Mesendoderm (in vitro differentiated cells): ENCODE data around the gene FNDC3B.

Experiments used
- DNase-seq: peaks from one replicate; pipeline ENCODE4 v3.0.0; 2013
- H2AK5ac ChIP-seq: 2 replicates; pipeline ENCODE4 v1.6.1; 2013; ENCODE audit warnings: low read length, inconsistent platforms
- H2BK120ac ChIP-seq: 2 replicates; pipeline ENCODE4 v1.6.1; 2013; ENCODE audit warnings: low read depth, mild to moderate bottlenecking, low read length, moderate library complexity, mixed read lengths
- H2BK15ac ChIP-seq: replicated peaks from 2 replicates; pipeline ENCODE4 v1.6.1; 2013; ENCODE audit warnings: low read depth, mild to moderate bottlenecking, moderate library complexity
- H2BK5ac ChIP-seq: 2 replicates; pipeline ENCODE4 v1.6.1; 2013; ENCODE audit warnings: low read length, inconsistent platforms
- H3K18ac ChIP-seq: 2 replicates; pipeline ENCODE4 v1.6.1; 2013; ENCODE audit warnings: mild to moderate bottlenecking, low read length, mixed read lengths
- H3K23ac ChIP-seq: one replicate; pipeline ENCODE4 v1.6.1; 2013; ENCODE audit warnings: low read length
- H3K27ac ChIP-seq: 2 replicates; pipeline ENCODE4 v1.5.1; 2013; ENCODE audit warnings: low read depth, mild to moderate bottlenecking, inconsistent platforms, low read length, moderate library complexity
- H3K27me3 ChIP-seq: 2 replicates; pipeline ENCODE4 v1.6.1; 2013; ENCODE audit warnings: low read length, control low read depth, mild to moderate bottlenecking, inconsistent platforms; ENCODE audit not compliant: insufficient read depth, poor library complexity
- H3K36me3 ChIP-seq: 2 replicates; pipeline ENCODE4 v1.6.1; 2013; ENCODE audit warnings: low read length, inconsistent platforms; ENCODE audit not compliant: control insufficient read depth, insufficient read depth
- H3K4ac ChIP-seq: one replicate; pipeline ENCODE4 v1.6.1; 2013; ENCODE audit warnings: low read depth, mild to moderate bottlenecking, low read length, moderate library complexity
- H3K4me1 ChIP-seq: 2 replicates; pipeline ENCODE4 v1.6.1; 2013; ENCODE audit warnings: low read depth, low read length, inconsistent platforms; ENCODE audit not compliant: control insufficient read depth
- H3K4me2 ChIP-seq: 2 replicates; pipeline ENCODE4 v1.6.1; 2013; ENCODE audit warnings: low read length
- H3K4me3 ChIP-seq: 2 replicates; pipeline ENCODE4 v1.5.1; 2013; ENCODE audit warnings: mild to moderate bottlenecking, low read length
- H3K56ac ChIP-seq: one replicate; pipeline ENCODE4 v1.6.1; 2013; ENCODE audit warnings: low read length
- H3K79me1 ChIP-seq: 2 replicates; pipeline ENCODE4 v1.6.1; 2013; ENCODE audit warnings: low read length, inconsistent platforms
- H3K79me2 ChIP-seq: 2 replicates; pipeline ENCODE4 v1.6.1; 2013; ENCODE audit warnings: mild to moderate bottlenecking, low read length; ENCODE audit not compliant: control insufficient read depth, insufficient read depth
- H3K9ac ChIP-seq: 2 replicates; pipeline ENCODE4 v1.6.1; 2013; ENCODE audit warnings: low read length, inconsistent platforms
- H4K5ac ChIP-seq: one replicate; pipeline ENCODE4 v1.6.1; 2013; ENCODE audit warnings: low read length
- H4K8ac ChIP-seq: one replicate; pipeline ENCODE4 v1.6.1; 2013; ENCODE audit warnings: low read depth, mild to moderate bottlenecking, control low read depth, low read length, moderate library complexity
- WGBS: extraction: QIAGEN DNeasy Blood & Tissue Kit; methylation state at CpG from one replicate; pipeline ENCODE4 v1.1.7; 2013; ENCODE audit warnings: low lambda C conversion rate, missing lambda C conversion rate; ENCODE audit not compliant: insufficient coverage; ENCODE audit errors: extremely low coverage; 5-methylcytosine and 5-hydroxymethylcytosine counted together

Gene FNDC3B

DNA sequence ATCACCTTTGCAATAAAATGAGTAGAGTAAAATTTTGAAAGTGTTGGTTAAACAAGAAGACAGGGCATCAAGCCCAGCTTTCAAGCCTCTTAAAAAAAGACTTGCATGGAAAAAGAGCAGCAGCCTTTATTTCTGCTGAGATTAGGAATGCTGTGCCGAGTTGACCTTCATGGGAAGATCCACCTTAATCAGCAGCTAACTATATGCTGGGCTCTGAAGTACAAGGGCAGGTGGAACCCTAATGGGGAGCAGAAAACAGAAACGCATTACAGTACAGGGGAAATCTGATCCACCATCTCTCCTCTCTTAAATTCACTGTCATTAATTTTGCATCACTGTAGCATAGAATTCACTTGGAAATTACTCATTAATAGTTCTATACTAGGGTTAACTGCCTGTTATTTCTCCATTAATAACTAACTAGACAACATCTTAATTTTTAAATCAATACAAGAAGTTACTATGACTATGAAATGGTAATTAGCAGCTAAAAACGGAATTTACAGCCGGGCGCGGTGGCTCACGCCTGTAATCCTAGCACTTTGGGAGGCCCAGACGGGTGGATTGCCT lies 275.3 kb downstream of the FNDC3B start:
- Histone ChIP-seq H3K56ac (no peak overlapping the region), H3K4me2 (no peak overlapping the region), H4K5ac (no peak overlapping the region), H2BK15ac (no peak overlapping the region), H3K18ac (no peak overlapping the region), H3K27me3 (no peaks in the 10 kb centered on the region), H2BK120ac (no peak overlapping the region), H3K79me2 (no peaks in the 10 kb centered on the region), H3K79me1 (no peaks in the 10 kb centered on the region), H3K36me3 (no peaks in the 10 kb centered on the region), H3K4me1 (no peaks in the 10 kb centered on the region), H3K4me3 (no peak overlapping the region), H3K9ac (no peak overlapping the region), H3K4ac (no peak overlapping the region), H2BK5ac (no peak overlapping the region), H3K23ac (no peak overlapping the region), H3K27ac (no peak overlapping the region), H2AK5ac (no peak overlapping the region), H4K8ac (no peak overlapping the region)
- DNase-seq, result no peak
- WGBS, result no CpG with 5 or more reads among the region's 8 CpGs

DNA sequence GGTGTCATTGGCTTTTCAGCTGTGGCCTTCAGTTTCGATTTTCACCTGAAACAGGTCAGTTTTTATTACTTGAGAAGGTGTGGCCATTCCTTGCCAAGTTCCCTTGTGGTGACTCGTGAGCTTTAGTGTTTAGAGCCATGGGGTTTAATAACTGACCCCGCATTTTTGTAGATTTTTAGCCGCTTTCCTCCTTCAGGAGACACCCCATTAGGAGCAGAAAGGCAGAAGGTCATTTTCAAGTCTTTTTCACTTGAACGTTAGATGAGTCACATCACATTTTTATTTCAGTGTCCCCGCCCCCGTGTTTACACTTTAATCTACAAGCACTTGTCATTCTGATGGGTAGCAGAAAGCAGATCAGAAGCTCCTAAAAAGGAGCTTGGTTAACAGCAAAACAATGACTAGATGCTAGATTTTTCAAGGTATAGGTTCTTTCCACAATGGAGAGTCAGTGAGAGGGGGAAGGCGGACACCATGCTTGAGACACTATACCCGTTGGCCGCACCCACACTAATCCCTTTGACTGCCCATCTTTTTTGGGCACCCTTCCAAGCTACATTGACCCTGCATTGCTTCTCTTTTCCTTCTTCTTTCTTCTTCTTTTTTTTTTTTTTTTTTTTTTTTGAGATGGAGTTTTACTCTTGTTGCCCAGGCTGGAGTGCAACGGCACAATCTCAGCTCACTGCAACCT lies 276.2 kb downstream of the FNDC3B start:
- no peak overlapping the region for H3K9ac ChIP-seq
- H3K79me2 ChIP-seq, result no peaks in the 10 kb centered on the region
- no CpG with 5 or more reads among the region's 11 CpGs for WGBS
- no peak overlapping the region for H2BK5ac ChIP-seq
- no peak overlapping the region for H2BK15ac ChIP-seq
- no peaks in the 10 kb centered on the region for H3K4me1 ChIP-seq
- no peak overlapping the region for H4K5ac ChIP-seq
- peak; percentile 54 for DNase-seq
- no peak overlapping the region for H4K8ac ChIP-seq
- no peak overlapping the region for H3K4me2 ChIP-seq
- H3K4ac ChIP-seq, result no peak overlapping the region
- no peak overlapping the region for H2BK120ac ChIP-seq
- no peak overlapping the region for H3K18ac ChIP-seq
- no peak overlapping the region for H3K56ac ChIP-seq
- H3K27ac ChIP-seq, result no peak overlapping the region
- H3K36me3 ChIP-seq, result no peaks in the 10 kb centered on the region
- H3K27me3 ChIP-seq, result no peaks in the 10 kb centered on the region
- no peak overlapping the region for H3K4me3 ChIP-seq
- no peak overlapping the region for H2AK5ac ChIP-seq
- no peak overlapping the region for H3K23ac ChIP-seq
- no peaks in the 10 kb centered on the region for H3K79me1 ChIP-seq

GRCh38 chr3:172316758-172317157 lies 277.4 kb downstream of the FNDC3B start:
- Histone ChIP-seq H2BK5ac (no peak overlapping the region), H3K79me2 (no peaks in the 10 kb centered on the region), H3K36me3 (no peaks in the 10 kb centered on the region), H3K56ac (no peak overlapping the region), H3K4me1 (no peaks in the 10 kb centered on the region), H3K9ac (no peak overlapping the region), H3K4me3 (no peak overlapping the region), H4K5ac (no peak overlapping the region), H2AK5ac (no peak overlapping the region), H2BK120ac (no peak overlapping the region), H2BK15ac (no peak overlapping the region), H3K18ac (no peak overlapping the region), H3K27ac (no peak overlapping the region), H3K23ac (no peak overlapping the region), H3K4ac (no peak overlapping the region), H3K27me3 (no peaks in the 10 kb centered on the region), H4K8ac (no peak overlapping the region), H3K4me2 (no peak overlapping the region), H3K79me1 (no peaks in the 10 kb centered on the region)
- no peak for DNase-seq
- WGBS, result no CpG with 5 or more reads among the region's 4 CpGs

GRCh38 chr3:172317481-172317880 lies 278.1 kb downstream of the FNDC3B start:
- Histone ChIP-seq H2BK15ac (no peak overlapping the region), H3K4me1 (no peaks in the 10 kb centered on the region)

DNA sequence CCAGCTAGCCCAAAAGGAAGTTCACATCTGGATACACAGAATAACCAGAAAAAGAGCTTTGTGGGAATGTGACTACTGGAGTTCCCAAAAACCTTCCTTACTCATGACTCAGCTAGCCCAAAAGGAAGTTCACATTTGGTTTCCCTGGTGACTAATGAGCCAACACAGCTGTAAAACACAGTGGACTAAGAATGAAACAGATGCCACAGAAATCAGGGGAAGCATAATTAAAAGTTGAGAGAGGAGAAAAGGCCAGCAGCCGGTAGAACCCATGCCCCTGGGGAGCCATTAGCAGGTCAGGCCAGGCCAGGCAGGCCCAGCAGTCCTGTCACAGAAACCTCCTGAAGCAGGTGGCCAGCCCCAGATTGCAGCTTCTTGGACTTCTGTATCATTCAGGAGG lies 278.6 kb downstream of the FNDC3B start:
- H4K5ac ChIP-seq, result no peak overlapping the region
- H2BK5ac ChIP-seq, result no peak overlapping the region
- H3K4me2 ChIP-seq, result no peak overlapping the region
- no peak overlapping the region for H3K18ac ChIP-seq
- peak; percentile 73 for DNase-seq
- H3K9ac ChIP-seq, result no peak overlapping the region
- H3K79me2 ChIP-seq, result no peaks in the 10 kb centered on the region
- no peak overlapping the region for H3K23ac ChIP-seq
- H2BK15ac ChIP-seq, result no peak overlapping the region
- no peak overlapping the region for H3K27ac ChIP-seq
- H3K4me1 ChIP-seq, result no peaks in the 10 kb centered on the region
- H3K79me1 ChIP-seq, result no peaks in the 10 kb centered on the region
- no peak overlapping the region for H2BK120ac ChIP-seq
- no peaks in the 10 kb centered on the region for H3K36me3 ChIP-seq
- no peak overlapping the region for H3K4ac ChIP-seq
- no CpG with 5 or more reads among the region's 1 CpG for WGBS
- H3K56ac ChIP-seq, result no peak overlapping the region
- no peaks in the 10 kb centered on the region for H3K27me3 ChIP-seq
- no peak overlapping the region for H4K8ac ChIP-seq
- no peak overlapping the region for H2AK5ac ChIP-seq
- H3K4me3 ChIP-seq, result no peak overlapping the region

More at GRCh38 chr3:172317481-172317880, 278.1 kb downstream of the FNDC3B start:
- Histone ChIP-seq H3K4me3 (no peak overlapping the region), H3K79me2 (no peaks in the 10 kb centered on the region), H4K5ac (no peak overlapping the region), H2BK5ac (no peak overlapping the region), H3K36me3 (no peaks in the 10 kb centered on the region), H3K18ac (no peak overlapping the region), H3K9ac (no peak overlapping the region), H2BK120ac (no peak overlapping the region), H3K27me3 (no peaks in the 10 kb centered on the region), H3K79me1 (no peaks in the 10 kb centered on the region), H3K23ac (no peak overlapping the region), H3K27ac (no peak overlapping the region), H3K4ac (no peak overlapping the region), H2AK5ac (no peak overlapping the region), H3K56ac (no peak overlapping the region), H3K4me2 (no peak overlapping the region), H4K8ac (no peak overlapping the region)
- no CpG with 5 or more reads among the region's 8 CpGs for whole genome bisulfite sequencing
- no peak for DNase-seq

- no peak for DNase-seq
- Histone ChIP-seq H3K36me3 (no peaks in the 10 kb centered on the region), H3K79me2 (no peaks in the 10 kb centered on the region), H3K23ac (no peak overlapping the region), H3K4me3 (no peak overlapping the region), H3K18ac (no peak overlapping the region), H3K56ac (no peak overlapping the region), H3K4ac (no peak overlapping the region), H4K8ac (no peak overlapping the region), H3K79me1 (no peaks in the 10 kb centered on the region), H4K5ac (no peak overlapping the region), H3K27ac (no peak overlapping the region), H2BK15ac (no peak overlapping the region), H3K4me2 (no peak overlapping the region), H2BK120ac (no peak overlapping the region), H3K4me1 (peaks cover 2% of the 10 kb centered on the region), H3K9ac (no peak overlapping the region), H3K27me3 (no peaks in the 10 kb centered on the region), H2BK5ac (no peak overlapping the region), H2AK5ac (no peak overlapping the region)
- WGBS, result no CpG with 5 or more reads among the region's 8 CpGs
These were observed 280.2 kb downstream of the FNDC3B start for GRCh38 chr3:172319595-172319994.
